DND-41 (cell line): Measurements from ENCODE around the gene TLE4.

Experiments
- ATAC-seq: fragments of 200-7000 bp; cut with Tn5 transposase; 3 replicates; pipeline ENCODE4 v1.9.1; 2021; ENCODE audit warnings: low read depth; ENCODE audit not compliant: insufficient read depth
- DNase-seq: peaks from one replicate; pipeline ENCODE4 v3.0.0-alpha.2; 2020
- H2AFZ ChIP-seq: 2 replicates; pipeline ENCODE4 v1.6.0; 2012; ENCODE audit warnings: low read depth, low read length
- H3K27ac ChIP-seq: 2 replicates; pipeline ENCODE4 v1.5.1; 2012; ENCODE audit warnings: low read length, inconsistent platforms
- H3K27me3 ChIP-seq: fragments of 200-600 bp; sonication (generic); 2 replicates; pipeline ENCODE4 v1.6.0; 2012; ENCODE audit warnings: low read length, mild to moderate bottlenecking, inconsistent platforms; ENCODE audit not compliant: insufficient read depth, poor library complexity
- H3K36me3 ChIP-seq: 2 replicates; pipeline ENCODE4 v1.5.1; 2012; ENCODE audit warnings: low read length, inconsistent platforms; ENCODE audit not compliant: insufficient read depth
- H3K4me1 ChIP-seq: 2 replicates; pipeline ENCODE4 v1.5.1; 2012; ENCODE audit warnings: mild to moderate bottlenecking, low read length; ENCODE audit not compliant: insufficient read depth
- H3K4me2 ChIP-seq: 2 replicates; pipeline ENCODE4 v1.6.0; 2012; ENCODE audit warnings: mild to moderate bottlenecking, moderate library complexity, low read length, inconsistent platforms; ENCODE audit not compliant: insufficient read depth
- H3K4me3 ChIP-seq, 2 experiments: fragments of 200-600 bp in 1 of 2; shearing (Covaris generic) in 1 of 2; 2 replicates each; pipeline ENCODE4 v1.5.1; 2012 to 2016; ENCODE audit warnings: inconsistent platforms in 2 of 2, low read length in 2 of 2, mild to moderate bottlenecking in 2 of 2, low read depth in 1 of 2, moderate library complexity in 1 of 2
- H3K79me2 ChIP-seq: 2 replicates; pipeline ENCODE4 v1.6.0; 2012; ENCODE audit warnings: low read length, inconsistent platforms; ENCODE audit not compliant: insufficient read depth
- H3K9ac ChIP-seq: 2 replicates; pipeline ENCODE4 v1.6.0; 2012; ENCODE audit warnings: low read depth, mild to moderate bottlenecking, inconsistent platforms, low read length, moderate library complexity
- H3K9me3 ChIP-seq: 2 replicates; pipeline ENCODE4 v1.5.1; 2012; ENCODE audit warnings: low read length, moderate library complexity, mild to moderate bottlenecking, inconsistent platforms; ENCODE audit not compliant: insufficient read depth, severe bottlenecking
- H4K20me1 ChIP-seq: 2 replicates; pipeline ENCODE4 v1.6.0; 2012; ENCODE audit warnings: low read length; ENCODE audit not compliant: insufficient read depth
- CTCF ChIP-seq: IDR thresholded peaks from 2 replicates; pipeline ENCODE4 v1.5.1; 2012; ENCODE audit warnings: borderline replicate concordance, low read length, moderate library complexity, mild to moderate bottlenecking; ENCODE audit not compliant: poor library complexity, severe bottlenecking; ENCODE audit errors: extremely low read depth
- EZH2 ChIP-seq: IDR thresholded peaks from 3 replicates; pipeline ENCODE4 v1.6.1; 2012; ENCODE audit warnings: borderline replicate concordance, low read depth, mild to moderate bottlenecking, moderate library complexity, low read length, inconsistent platforms; ENCODE audit not compliant: severe bottlenecking

The TLE4 gene

GRCh38 chr9:79709743-79710674 lies 138.2 kb downstream of the TLE4 start:
- TF ChIP-seq CTCF (no peak), EZH2 (no peak)
- Histone ChIP-seq H4K20me1 (no peaks in the 10 kb centered on the region), H3K27ac (no peak overlapping the region), H3K4me3 (no peak overlapping the region), H3K79me2 (no peaks in the 10 kb centered on the region), H3K36me3 (peaks cover 40% of the 10 kb centered on the region), H3K4me2 (no peak overlapping the region), H3K9ac (no peak overlapping the region), H3K27me3 (no peaks in the 10 kb centered on the region), H3K9me3 (no peaks in the 10 kb centered on the region), H2AFZ (no peak overlapping the region), H3K4me1 (peaks cover 9% of the 10 kb centered on the region)
- DNase-seq = no peak
- no peak for ATAC-seq

- TF ChIP-seq EZH2 (no peak), CTCF (no peak)
- no peaks in the 10 kb centered on the region for H4K20me1 ChIP-seq
- H2AFZ ChIP-seq = no peak overlapping the region
- no peak overlapping the region for H3K27ac ChIP-seq
- H3K9ac ChIP-seq = no peak overlapping the region
- ATAC-seq = peak; percentile 58
- H3K4me3 ChIP-seq = no peak overlapping the region
- DNase-seq = no peak
- H3K4me2 ChIP-seq = no peak overlapping the region
- H3K9me3 ChIP-seq = no peaks in the 10 kb centered on the region
- peaks cover 9% of the 10 kb centered on the region for H3K4me1 ChIP-seq
- H3K79me2 ChIP-seq = no peaks in the 10 kb centered on the region
- no peaks in the 10 kb centered on the region for H3K27me3 ChIP-seq
- H3K36me3 ChIP-seq = peaks cover 48% of the 10 kb centered on the region
Measured at GRCh38 chr9:79711874-79712273, 140.1 kb downstream of the TLE4 start.

- no peak overlapping the region for H2AFZ ChIP-seq
- DNase-seq (no peak), ATAC-seq (no peak)
- no peak overlapping the region for H3K4me2 ChIP-seq
- H3K9ac ChIP-seq = no peak overlapping the region
- H3K27me3 ChIP-seq = no peaks in the 10 kb centered on the region
- H3K79me2 ChIP-seq = no peaks in the 10 kb centered on the region
- H3K27ac ChIP-seq = no peak overlapping the region
- no peaks in the 10 kb centered on the region for H4K20me1 ChIP-seq
- peaks cover 80% of the 10 kb centered on the region for H3K36me3 ChIP-seq
- no peaks in the 10 kb centered on the region for H3K4me1 ChIP-seq
- H3K9me3 ChIP-seq = no peaks in the 10 kb centered on the region
- H3K4me3 ChIP-seq = no peak overlapping the region
- TF ChIP-seq CTCF (no peak), EZH2 (no peak)
Measured at GRCh38 chr9:79719021-79719420, 147.3 kb downstream of the TLE4 start.
